C4-2B (cell line): ENCODE results near the gene CHD1L.

Experiments used
- H3K27ac ChIP-seq: fragments of 450-650 bp; 2 replicates; pipeline ENCODE4 v1.5.1; 2017
- ZFX ChIP-seq: fragments of 450-650 bp; IDR thresholded peaks from 2 replicates; pipeline ENCODE4 v1.6.1; 2017
- TF ChIP-seq, protein P1 (sequence below): fragments of 450-650 bp; conservative IDR thresholded peaks from 2 replicates; pipeline ENCODE4 v1.5.1; 2017; ENCODE audit warnings: mild to moderate bottlenecking

Gene CHD1L

DNA sequence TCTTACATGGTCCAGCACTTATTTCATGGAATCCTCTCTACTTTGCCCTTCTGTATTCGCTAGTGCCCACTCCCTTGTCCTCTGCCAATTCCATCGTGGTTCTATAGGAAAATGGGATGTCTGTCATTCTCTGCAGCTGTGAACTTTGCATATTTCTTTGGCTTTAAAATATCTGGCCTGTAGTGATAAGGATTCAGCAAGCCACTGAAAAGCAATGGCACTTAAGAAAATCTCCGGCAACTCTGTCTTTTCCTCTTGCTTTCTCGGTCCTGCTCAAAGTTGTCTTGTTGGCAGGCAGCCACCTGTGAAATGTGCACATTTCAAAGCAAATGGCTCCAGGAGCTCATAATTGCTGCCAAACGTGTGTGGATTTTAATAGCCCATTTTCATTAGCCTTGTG lies 91.8 kb downstream of the CHD1L start:
- TF ChIP-seq, protein P1, sequence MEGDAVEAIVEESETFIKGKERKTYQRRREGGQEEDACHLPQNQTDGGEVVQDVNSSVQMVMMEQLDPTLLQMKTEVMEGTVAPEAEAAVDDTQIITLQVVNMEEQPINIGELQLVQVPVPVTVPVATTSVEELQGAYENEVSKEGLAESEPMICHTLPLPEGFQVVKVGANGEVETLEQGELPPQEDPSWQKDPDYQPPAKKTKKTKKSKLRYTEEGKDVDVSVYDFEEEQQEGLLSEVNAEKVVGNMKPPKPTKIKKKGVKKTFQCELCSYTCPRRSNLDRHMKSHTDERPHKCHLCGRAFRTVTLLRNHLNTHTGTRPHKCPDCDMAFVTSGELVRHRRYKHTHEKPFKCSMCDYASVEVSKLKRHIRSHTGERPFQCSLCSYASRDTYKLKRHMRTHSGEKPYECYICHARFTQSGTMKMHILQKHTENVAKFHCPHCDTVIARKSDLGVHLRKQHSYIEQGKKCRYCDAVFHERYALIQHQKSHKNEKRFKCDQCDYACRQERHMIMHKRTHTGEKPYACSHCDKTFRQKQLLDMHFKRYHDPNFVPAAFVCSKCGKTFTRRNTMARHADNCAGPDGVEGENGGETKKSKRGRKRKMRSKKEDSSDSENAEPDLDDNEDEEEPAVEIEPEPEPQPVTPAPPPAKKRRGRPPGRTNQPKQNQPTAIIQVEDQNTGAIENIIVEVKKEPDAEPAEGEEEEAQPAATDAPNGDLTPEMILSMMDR, result no peak
- TF ChIP-seq ZFX, result no peak
- H3K27ac ChIP-seq, result no peak overlapping the region

DNA sequence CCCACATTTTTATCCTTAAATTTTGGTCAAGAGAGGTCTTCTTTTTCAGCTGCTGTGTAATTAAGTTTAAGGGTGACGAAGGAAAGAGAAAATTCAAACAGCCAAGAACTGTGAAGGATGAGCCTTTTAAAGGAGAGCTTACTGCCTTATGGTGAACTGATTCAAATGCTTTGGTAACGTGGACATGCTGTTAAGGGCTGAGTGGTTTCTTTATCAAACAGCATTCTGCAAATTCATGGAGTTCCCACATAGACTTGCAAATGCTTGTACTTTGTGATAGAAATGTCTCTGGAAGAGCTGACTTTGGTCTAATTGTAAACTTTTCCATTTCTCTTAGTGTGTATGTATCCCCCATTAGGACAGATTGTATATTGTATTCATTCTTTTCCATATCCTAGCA lies 93.8 kb downstream of the CHD1L start:
- TF ChIP-seq, protein P1, result no peak
- TF ChIP-seq ZFX, result no peak
- no peak overlapping the region for H3K27ac ChIP-seq

DNA sequence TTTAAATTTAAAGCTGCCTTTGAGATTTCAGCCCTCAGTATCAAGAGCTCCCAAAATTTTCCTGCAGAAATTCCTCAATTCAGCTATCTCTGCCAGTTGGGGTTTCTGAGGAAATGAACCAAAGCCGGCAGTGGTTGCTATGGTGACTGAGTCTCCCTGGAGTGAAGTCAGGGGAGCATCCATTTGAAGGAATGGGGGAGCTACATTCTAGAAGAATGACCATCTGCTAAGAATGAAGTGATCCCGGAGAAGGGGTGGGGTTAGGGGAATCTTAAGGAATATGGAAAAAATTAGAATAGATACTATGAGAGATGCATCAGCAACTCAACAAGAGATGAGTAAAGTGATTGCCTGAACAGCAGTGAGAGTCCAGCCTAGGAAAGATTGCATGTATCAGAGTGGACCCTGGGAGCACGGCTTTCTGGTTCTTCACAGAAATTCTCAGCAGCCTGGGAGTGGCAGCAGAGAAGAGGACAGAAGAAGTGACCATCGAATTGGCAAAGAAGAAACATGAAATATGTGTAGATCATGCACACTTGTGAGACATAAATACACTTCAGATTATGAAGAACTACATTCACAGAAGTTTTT lies 94.7 kb downstream of the CHD1L start:
- TF ChIP-seq, protein P1, result no peak
- TF ChIP-seq ZFX, result no peak
- H3K27ac ChIP-seq, result no peak overlapping the region

DNA sequence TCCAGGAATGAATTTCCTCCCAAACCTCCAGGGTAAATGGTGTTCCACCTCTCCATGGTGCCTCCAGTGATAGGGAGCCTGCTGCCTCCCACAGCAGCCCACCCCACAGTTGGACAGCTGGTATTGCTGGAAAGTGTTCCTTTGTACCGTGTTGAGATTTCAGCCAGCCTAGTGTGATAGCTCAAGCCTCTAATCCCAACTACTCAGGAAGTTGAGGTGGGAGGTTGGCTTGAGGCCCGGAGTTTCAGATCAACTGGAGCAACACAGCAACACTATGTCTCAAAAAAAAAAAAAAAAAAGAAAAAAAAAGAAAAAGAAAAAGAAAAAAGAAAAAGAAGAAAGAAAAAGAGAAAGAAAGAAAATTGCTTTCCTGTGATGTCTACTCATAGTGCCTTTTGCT lies 96.1 kb downstream of the CHD1L start:
- TF ChIP-seq, protein P1, result no peak
- TF ChIP-seq ZFX, result no peak
- no peak overlapping the region for H3K27ac ChIP-seq

DNA sequence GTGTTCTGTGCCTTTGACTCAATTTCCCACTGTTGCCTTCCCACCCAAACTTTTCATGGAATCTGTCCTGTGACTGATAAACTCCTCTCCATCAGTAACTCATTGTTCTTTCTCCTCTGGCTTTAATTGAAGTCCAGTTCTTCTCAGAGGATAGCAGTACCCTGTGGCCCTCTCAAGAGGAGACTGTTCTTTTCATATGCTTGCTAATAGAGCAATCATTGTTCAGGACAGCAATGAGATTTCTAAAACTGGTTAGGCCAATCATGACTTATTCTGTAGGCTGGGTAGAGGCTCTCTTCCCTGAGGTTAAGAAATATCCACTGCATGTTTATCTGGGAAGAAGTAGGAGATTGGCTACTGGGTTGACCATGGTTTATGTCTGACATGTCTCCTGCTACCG lies 98.8 kb downstream of the CHD1L start:
- no peak for TF ChIP-seq ZFX
- TF ChIP-seq, protein P1, result no peak
- H3K27ac ChIP-seq, result no peak overlapping the region
